ENCODE measurements around the gene SPAG16.

The SPAG16 gene

DNA sequence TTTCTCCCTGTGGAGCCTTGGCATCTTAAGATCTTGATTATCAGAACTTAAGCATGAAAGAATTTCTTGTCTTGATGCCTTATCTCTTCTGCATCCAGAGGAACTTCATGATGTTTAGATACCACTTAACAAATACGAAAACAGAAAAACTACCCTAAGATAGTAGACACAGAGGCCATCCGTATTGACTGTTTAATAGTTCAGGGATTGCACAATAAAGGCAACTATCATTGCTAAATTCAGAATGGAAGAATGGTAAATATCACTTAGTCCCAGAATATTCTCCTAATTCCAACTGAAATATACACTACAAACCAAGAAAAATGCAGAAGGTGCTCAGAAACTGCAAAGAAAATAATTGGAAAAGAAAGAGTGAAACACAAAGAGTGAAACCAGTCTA lies 912.0 kb downstream of the SPAG16 start:
- Histone ChIP-seq H3K9me3 (ENCODE audit: insufficient read depth, low read length) (no peaks in the 10 kb centered on the region), H3F3A (ENCODE audit: insufficient read depth) (no peaks in the 10 kb centered on the region), H3K36me3 (ENCODE audit: low read length) (no peaks in the 10 kb centered on the region), H3K9ac (ENCODE audit: low read length) (no peak overlapping the region), H3K79me2 (ENCODE audit: insufficient read depth, low read length) (no peaks in the 10 kb centered on the region), H3K27ac (ENCODE audit: low read depth, low read length) (no peak overlapping the region), H3K9me2 (replicated peaks; ENCODE audit: insufficient read depth, low read length) (no peaks in the 10 kb centered on the region), H2AFZ (ENCODE audit: low read depth, low read length, severe bottlenecking) (no peak overlapping the region), H3K27me3 (ENCODE audit: low read length) (no peaks in the 10 kb centered on the region), H3K4me2 (ENCODE audit: low read depth, low read length, poor library complexity, severe bottlenecking) (no peak overlapping the region), H3K4me3 (ENCODE audit: insufficient read depth, low read length, poor library complexity, severe bottlenecking) (no peak overlapping the region), H4K20me1 (ENCODE audit: low read depth, low read length) (no peaks in the 10 kb centered on the region)
- no peak for TF ChIP-seq EZH2phosphoT487 (conservative IDR thresholded peaks at IDR 0.05; ENCODE audit: low read length)
- TF ChIP-seq, protein P1, sequence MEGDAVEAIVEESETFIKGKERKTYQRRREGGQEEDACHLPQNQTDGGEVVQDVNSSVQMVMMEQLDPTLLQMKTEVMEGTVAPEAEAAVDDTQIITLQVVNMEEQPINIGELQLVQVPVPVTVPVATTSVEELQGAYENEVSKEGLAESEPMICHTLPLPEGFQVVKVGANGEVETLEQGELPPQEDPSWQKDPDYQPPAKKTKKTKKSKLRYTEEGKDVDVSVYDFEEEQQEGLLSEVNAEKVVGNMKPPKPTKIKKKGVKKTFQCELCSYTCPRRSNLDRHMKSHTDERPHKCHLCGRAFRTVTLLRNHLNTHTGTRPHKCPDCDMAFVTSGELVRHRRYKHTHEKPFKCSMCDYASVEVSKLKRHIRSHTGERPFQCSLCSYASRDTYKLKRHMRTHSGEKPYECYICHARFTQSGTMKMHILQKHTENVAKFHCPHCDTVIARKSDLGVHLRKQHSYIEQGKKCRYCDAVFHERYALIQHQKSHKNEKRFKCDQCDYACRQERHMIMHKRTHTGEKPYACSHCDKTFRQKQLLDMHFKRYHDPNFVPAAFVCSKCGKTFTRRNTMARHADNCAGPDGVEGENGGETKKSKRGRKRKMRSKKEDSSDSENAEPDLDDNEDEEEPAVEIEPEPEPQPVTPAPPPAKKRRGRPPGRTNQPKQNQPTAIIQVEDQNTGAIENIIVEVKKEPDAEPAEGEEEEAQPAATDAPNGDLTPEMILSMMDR (IDR thresholded peaks at IDR 0.05; ENCODE audit: insufficient read depth, low read length, poor library complexity, severe bottlenecking): no peak

DNA sequence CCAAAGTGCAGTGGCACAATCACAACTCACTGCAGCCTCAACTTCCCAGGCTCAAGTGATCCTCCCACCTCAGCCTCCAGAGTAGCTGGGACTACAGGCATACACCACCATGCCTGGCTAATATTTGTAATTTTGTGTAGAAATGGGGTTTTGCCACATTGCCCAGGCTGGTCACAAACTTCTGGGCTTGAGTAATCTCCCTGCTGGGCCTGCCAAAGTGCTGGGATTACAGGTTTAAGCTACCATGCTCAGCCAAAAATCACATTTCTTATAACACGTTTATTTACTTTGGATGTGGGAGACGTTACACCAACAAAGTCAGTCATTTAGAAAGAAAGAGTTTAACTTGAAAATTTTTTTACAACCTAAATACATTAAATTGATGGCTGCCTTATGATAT lies 917.6 kb downstream of the SPAG16 start:
- H3K9me2 ChIP-seq (replicated peaks; ENCODE audit: insufficient read depth, low read length): no peaks in the 10 kb centered on the region
- no peak overlapping the region for H2AFZ ChIP-seq (ENCODE audit: low read depth, low read length, severe bottlenecking)
- H4K20me1 ChIP-seq (ENCODE audit: low read depth, low read length): no peaks in the 10 kb centered on the region
- no peaks in the 10 kb centered on the region for H3F3A ChIP-seq (ENCODE audit: insufficient read depth)
- H3K4me3 ChIP-seq (ENCODE audit: insufficient read depth, low read length, poor library complexity, severe bottlenecking): no peak overlapping the region
- H3K9ac ChIP-seq (ENCODE audit: low read length): no peak overlapping the region
- H3K36me3 ChIP-seq (ENCODE audit: low read length): no peaks in the 10 kb centered on the region
- no peak overlapping the region for H3K4me2 ChIP-seq (ENCODE audit: low read depth, low read length, poor library complexity, severe bottlenecking)
- no peaks in the 10 kb centered on the region for H3K27me3 ChIP-seq (ENCODE audit: low read length)
- no peaks in the 10 kb centered on the region for H3K9me3 ChIP-seq (ENCODE audit: insufficient read depth, low read length)
- no peaks in the 10 kb centered on the region for H3K79me2 ChIP-seq (ENCODE audit: insufficient read depth, low read length)
- no peak overlapping the region for H3K27ac ChIP-seq (ENCODE audit: low read depth, low read length)
- no peak for TF ChIP-seq EZH2phosphoT487 (conservative IDR thresholded peaks at IDR 0.05; ENCODE audit: low read length)
- TF ChIP-seq, protein P1 (IDR thresholded peaks at IDR 0.05; ENCODE audit: insufficient read depth, low read length, poor library complexity, severe bottlenecking): no peak

DNA sequence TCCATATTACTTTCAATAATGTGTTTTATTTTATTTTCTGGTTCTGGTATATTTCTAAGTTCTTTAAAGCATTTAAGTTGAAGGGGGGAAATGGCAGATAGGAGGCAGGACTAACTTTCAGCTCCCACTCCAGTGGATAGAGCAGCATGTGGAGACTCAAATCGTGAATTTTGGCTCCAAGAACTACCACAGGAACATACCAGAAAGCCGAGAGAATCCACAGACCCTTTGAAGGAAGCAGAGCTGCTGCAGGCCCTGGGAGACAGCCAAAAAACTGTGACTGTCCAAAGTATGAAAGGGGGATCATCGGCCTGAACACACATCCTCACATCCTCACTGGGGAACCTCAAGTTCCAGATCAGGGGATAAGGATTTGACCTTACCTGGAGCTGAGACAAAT lies 919.0 kb downstream of the SPAG16 start:
- Histone ChIP-seq H3K27ac (ENCODE audit: low read depth, low read length) (no peak overlapping the region), H3K79me2 (ENCODE audit: insufficient read depth, low read length) (no peaks in the 10 kb centered on the region), H3K4me2 (ENCODE audit: low read depth, low read length, poor library complexity, severe bottlenecking) (no peak overlapping the region), H3K9me3 (ENCODE audit: insufficient read depth, low read length) (no peaks in the 10 kb centered on the region), H3K9me2 (replicated peaks; ENCODE audit: insufficient read depth, low read length) (no peaks in the 10 kb centered on the region), H3K4me3 (ENCODE audit: insufficient read depth, low read length, poor library complexity, severe bottlenecking) (no peak overlapping the region), H2AFZ (ENCODE audit: low read depth, low read length, severe bottlenecking) (no peak overlapping the region), H3F3A (ENCODE audit: insufficient read depth) (no peaks in the 10 kb centered on the region), H3K36me3 (ENCODE audit: low read length) (no peaks in the 10 kb centered on the region), H3K27me3 (ENCODE audit: low read length) (no peaks in the 10 kb centered on the region), H4K20me1 (ENCODE audit: low read depth, low read length) (no peaks in the 10 kb centered on the region), H3K9ac (ENCODE audit: low read length) (no peak overlapping the region)
- TF ChIP-seq EZH2phosphoT487 (conservative IDR thresholded peaks at IDR 0.05; ENCODE audit: low read length): no peak
- TF ChIP-seq, protein P1 (IDR thresholded peaks at IDR 0.05; ENCODE audit: insufficient read depth, low read length, poor library complexity, severe bottlenecking): no peak
